HepG2 (cell line): ENCODE measurements around the gene B4GALT1.

Experiments
- ATF1 ChIP-seq: IDR thresholded peaks from 2 replicates; pipeline ENCODE4 v1.6.1; 2016; ENCODE audit warnings: mild to moderate bottlenecking, control low read depth
- CCAR2 ChIP-seq: fragments of 200-400 bp; formaldehyde crosslinking; optimal IDR thresholded peaks from 2 replicates; pipeline ENCODE3; 2018; ENCODE audit warnings: low read depth, mild to moderate bottlenecking, low read length, moderate library complexity
- CTCF ChIP-seq: sonication (generic); formaldehyde crosslinking; IDR thresholded peaks from 2 replicates; pipeline ENCODE4 v1.5.0; 2020; ENCODE audit warnings: mild to moderate bottlenecking, missing genetic modification reagents, moderate library complexity
- FOXK2 ChIP-seq: fragments of 450-650 bp; IDR thresholded peaks from 2 replicates; pipeline ENCODE4 v1.6.1; 2016
- KAT7 ChIP-seq: IDR thresholded peaks from 2 replicates; pipeline ENCODE4 v1.6.1; 2018; ENCODE audit warnings: borderline replicate concordance, missing compliant biosample characterization
- POLR2A ChIP-seq, 2 experiments: IDR thresholded peaks; 2 replicates each; pipeline ENCODE4 v1.6.1; 2011; ENCODE audit warnings: low read depth in 2 of 2, low read length in 2 of 2, mild to moderate bottlenecking in 1 of 2, moderate library complexity in 1 of 2; ENCODE audit not compliant: insufficient read depth in 1 of 2
- PRPF4 ChIP-seq: fragments of 200-400 bp; formaldehyde crosslinking; IDR thresholded peaks from 2 replicates; pipeline ENCODE4 v1.6.1; 2016; ENCODE audit warnings: low read length, low read depth; ENCODE audit not compliant: poor library complexity, severe bottlenecking

GRCh38 chr9:33125461-33125860 lies 41.7 kb downstream of the B4GALT1 start:
- TF ChIP-seq POLR2A (IDR thresholded peaks at IDR 0.05; ENCODE audit: insufficient read depth in 1 of 2, low read depth in 2 of 2, low read length in 2 of 2) (no peak), CTCF (CRISPR knock-in tag) (no peak), KAT7 (CRISPR knock-in tag) (no peak), PRPF4 (no peak), ATF1 (CRISPR knock-in tag) (no peak), CCAR2 (no peak), FOXK2 (no peak)
